ENCODE results near the gene MMP12.

- TF ChIP-seq YY1 (IDR thresholded peaks at IDR 0.05; ENCODE audit: insufficient read depth, insufficient read length) (no peak), ZNF274 (IDR thresholded peaks at IDR 0.05; ENCODE audit: low read depth, low read length) (no peak)
Observed at GRCh38 chr11:102813484-102813883, 61.3 kb downstream of the MMP12 start.

Measured in NT2/D1 (cell line).